ENCODE results near the gene PLPP7. TPM values are rescaled to one million over a fixed set of nuclear protein-coding genes. Genes with fewer than 3 reads are reported as not detected.
"Not testable (repeated sequence)": the region's sequence is repeated elsewhere in the genome, so short reads cannot be mapped to it uniquely, and the experiment has no call there.

PLPP7 gene
- total RNA-seq, 1 donor from 2014 or later: 1.5 TPM

GRCh38 chr9:131263701-131264100 lies 25.8 kb upstream of the PLPP7 start:
- Mint-ChIP-seq H3K9me3 (ENCODE audit: low read depth) (no peaks in the 10 kb centered on the region), H3K27me3 (ENCODE audit: low read depth) (no peaks in the 10 kb centered on the region)
- DNase-seq (ENCODE audit: low spot score): no peak

GRCh38 chr9:131264231-131264630 lies 25.3 kb upstream of the PLPP7 start:
- Mint-ChIP-seq H3K9me3 (ENCODE audit: low read depth) (no peaks in the 10 kb centered on the region), H3K27ac (ENCODE audit: unreplicated experiment) (no peak overlapping the region), H3K36me3 (ENCODE audit: low read depth) (peaks cover 5% of the 10 kb centered on the region), H3K4me1 (ENCODE audit: low read depth) (no peaks in the 10 kb centered on the region), H3K4me3 (ENCODE audit: unreplicated experiment) (no peak overlapping the region), H3K27me3 (ENCODE audit: low read depth) (no peaks in the 10 kb centered on the region)
- no peak for TF ChIP-seq CTCF (IDR thresholded peaks at IDR 0.05)
- DNase-seq (ENCODE audit: low spot score): no peak

More at GRCh38 chr9:131263701-131264100, 25.8 kb upstream of the PLPP7 start:
- TF ChIP-seq CTCF (IDR thresholded peaks at IDR 0.05): no peak
- Mint-ChIP-seq H3K36me3 (ENCODE audit: low read depth) (peaks cover 5% of the 10 kb centered on the region), H3K4me1 (ENCODE audit: low read depth) (no peaks in the 10 kb centered on the region), H3K4me3 (ENCODE audit: unreplicated experiment) (no peak overlapping the region), H3K27ac (ENCODE audit: unreplicated experiment) (no peak overlapping the region)

- no peak for TF ChIP-seq CTCF (IDR thresholded peaks at IDR 0.05)
- DNase-seq (ENCODE audit: low spot score): no peak
- Mint-ChIP-seq H3K4me3 (ENCODE audit: unreplicated experiment) (no peak overlapping the region), H3K27me3 (ENCODE audit: low read depth) (no peaks in the 10 kb centered on the region), H3K36me3 (ENCODE audit: low read depth) (no peaks in the 10 kb centered on the region), H3K4me1 (ENCODE audit: low read depth) (no peaks in the 10 kb centered on the region), H3K27ac (ENCODE audit: unreplicated experiment) (no peak overlapping the region), H3K9me3 (ENCODE audit: low read depth) (no peaks in the 10 kb centered on the region)
Measured at GRCh38 chr9:131266266-131267229, 23.0 kb upstream of the PLPP7 start.

GRCh38 chr9:131270171-131271015 lies 19.1 kb upstream of the PLPP7 start:
- no peak for TF ChIP-seq CTCF (IDR thresholded peaks at IDR 0.05)
- no peaks in the 10 kb centered on the region for H3K9me3 Mint-ChIP-seq (ENCODE audit: low read depth)
- no peak overlapping the region for H3K4me3 Mint-ChIP-seq (ENCODE audit: unreplicated experiment)
- no peaks in the 10 kb centered on the region for H3K4me1 Mint-ChIP-seq (ENCODE audit: low read depth)
- H3K27ac Mint-ChIP-seq (ENCODE audit: unreplicated experiment): no peak overlapping the region
- no peaks in the 10 kb centered on the region for H3K36me3 Mint-ChIP-seq (ENCODE audit: low read depth)
- DNase-seq (ENCODE audit: low spot score): no peak
- no peaks in the 10 kb centered on the region for H3K27me3 Mint-ChIP-seq (ENCODE audit: low read depth)

GRCh38 chr9:131271016-131271273 lies 18.6 kb upstream of the PLPP7 start:
- H3K4me3 Mint-ChIP-seq (ENCODE audit: unreplicated experiment); H3K27ac Mint-ChIP-seq (ENCODE audit: unreplicated experiment): not testable (repeated sequence)

More at GRCh38 chr9:131271016-131271273, 18.6 kb upstream of the PLPP7 start:
- DNase-seq (ENCODE audit: low spot score); H3K27me3 Mint-ChIP-seq (ENCODE audit: low read depth); H3K9me3 Mint-ChIP-seq (ENCODE audit: low read depth); H3K36me3 Mint-ChIP-seq (ENCODE audit: low read depth); H3K4me1 Mint-ChIP-seq (ENCODE audit: low read depth): not testable (repeated sequence)

Data from chondrocyte (in vitro differentiated cells).